ENCODE data around the gene TOB2. TPM values are rescaled to one million over a fixed set of nuclear protein-coding genes. Genes with fewer than 3 reads are reported as not detected.
A peak's percentile ranks its signal among the peaks of the same experiment; 100 is the strongest.

Gene TOB2
- total and polyA plus RNA-seq, 9 of the 15 experiments (the other 6 are each of a cell fraction or from before 2014, with no cell fraction given): 3.3 to 20.5 (median 7.3) TPM

DNA sequence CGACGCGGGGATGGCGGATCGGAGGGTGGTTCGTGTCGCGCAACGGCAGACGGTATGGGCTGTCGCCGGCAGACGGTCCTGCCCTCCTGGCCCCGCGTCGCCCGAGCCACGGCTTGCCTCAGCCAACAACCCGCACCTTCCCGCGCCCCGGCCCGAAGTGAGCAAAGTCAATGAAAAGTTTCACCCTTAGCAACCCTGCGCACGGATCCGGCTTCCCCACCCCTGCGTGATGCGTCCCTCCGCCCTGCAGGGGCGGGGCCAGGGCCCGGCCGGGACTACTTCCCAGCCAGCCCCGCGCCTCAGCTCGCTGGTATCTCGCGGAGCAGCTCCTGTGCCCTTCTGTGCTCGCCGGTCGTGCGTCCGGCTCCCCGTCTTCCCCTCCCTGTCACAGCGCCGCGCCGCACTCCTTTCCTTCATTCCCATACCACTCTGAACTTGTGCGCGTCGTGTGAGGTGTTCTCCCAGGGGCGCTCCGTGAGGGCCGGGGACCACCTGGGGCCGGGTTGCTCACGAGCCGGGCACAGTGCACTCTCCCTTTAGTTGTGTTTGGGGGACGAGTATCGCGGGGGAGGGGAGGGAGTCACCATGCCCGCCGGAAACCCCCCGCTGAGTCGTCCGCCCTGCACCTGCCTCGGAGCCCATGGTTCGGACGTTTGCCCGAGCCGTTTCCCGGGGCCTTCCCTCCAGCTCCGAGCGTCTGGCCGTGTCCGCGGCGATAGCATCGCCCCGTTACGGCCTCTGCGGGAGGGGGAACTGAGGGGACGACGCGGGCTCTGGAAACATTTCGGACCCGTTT is at the start of gene TOB2 (continued):
- TF ChIP-seq, protein P1, sequence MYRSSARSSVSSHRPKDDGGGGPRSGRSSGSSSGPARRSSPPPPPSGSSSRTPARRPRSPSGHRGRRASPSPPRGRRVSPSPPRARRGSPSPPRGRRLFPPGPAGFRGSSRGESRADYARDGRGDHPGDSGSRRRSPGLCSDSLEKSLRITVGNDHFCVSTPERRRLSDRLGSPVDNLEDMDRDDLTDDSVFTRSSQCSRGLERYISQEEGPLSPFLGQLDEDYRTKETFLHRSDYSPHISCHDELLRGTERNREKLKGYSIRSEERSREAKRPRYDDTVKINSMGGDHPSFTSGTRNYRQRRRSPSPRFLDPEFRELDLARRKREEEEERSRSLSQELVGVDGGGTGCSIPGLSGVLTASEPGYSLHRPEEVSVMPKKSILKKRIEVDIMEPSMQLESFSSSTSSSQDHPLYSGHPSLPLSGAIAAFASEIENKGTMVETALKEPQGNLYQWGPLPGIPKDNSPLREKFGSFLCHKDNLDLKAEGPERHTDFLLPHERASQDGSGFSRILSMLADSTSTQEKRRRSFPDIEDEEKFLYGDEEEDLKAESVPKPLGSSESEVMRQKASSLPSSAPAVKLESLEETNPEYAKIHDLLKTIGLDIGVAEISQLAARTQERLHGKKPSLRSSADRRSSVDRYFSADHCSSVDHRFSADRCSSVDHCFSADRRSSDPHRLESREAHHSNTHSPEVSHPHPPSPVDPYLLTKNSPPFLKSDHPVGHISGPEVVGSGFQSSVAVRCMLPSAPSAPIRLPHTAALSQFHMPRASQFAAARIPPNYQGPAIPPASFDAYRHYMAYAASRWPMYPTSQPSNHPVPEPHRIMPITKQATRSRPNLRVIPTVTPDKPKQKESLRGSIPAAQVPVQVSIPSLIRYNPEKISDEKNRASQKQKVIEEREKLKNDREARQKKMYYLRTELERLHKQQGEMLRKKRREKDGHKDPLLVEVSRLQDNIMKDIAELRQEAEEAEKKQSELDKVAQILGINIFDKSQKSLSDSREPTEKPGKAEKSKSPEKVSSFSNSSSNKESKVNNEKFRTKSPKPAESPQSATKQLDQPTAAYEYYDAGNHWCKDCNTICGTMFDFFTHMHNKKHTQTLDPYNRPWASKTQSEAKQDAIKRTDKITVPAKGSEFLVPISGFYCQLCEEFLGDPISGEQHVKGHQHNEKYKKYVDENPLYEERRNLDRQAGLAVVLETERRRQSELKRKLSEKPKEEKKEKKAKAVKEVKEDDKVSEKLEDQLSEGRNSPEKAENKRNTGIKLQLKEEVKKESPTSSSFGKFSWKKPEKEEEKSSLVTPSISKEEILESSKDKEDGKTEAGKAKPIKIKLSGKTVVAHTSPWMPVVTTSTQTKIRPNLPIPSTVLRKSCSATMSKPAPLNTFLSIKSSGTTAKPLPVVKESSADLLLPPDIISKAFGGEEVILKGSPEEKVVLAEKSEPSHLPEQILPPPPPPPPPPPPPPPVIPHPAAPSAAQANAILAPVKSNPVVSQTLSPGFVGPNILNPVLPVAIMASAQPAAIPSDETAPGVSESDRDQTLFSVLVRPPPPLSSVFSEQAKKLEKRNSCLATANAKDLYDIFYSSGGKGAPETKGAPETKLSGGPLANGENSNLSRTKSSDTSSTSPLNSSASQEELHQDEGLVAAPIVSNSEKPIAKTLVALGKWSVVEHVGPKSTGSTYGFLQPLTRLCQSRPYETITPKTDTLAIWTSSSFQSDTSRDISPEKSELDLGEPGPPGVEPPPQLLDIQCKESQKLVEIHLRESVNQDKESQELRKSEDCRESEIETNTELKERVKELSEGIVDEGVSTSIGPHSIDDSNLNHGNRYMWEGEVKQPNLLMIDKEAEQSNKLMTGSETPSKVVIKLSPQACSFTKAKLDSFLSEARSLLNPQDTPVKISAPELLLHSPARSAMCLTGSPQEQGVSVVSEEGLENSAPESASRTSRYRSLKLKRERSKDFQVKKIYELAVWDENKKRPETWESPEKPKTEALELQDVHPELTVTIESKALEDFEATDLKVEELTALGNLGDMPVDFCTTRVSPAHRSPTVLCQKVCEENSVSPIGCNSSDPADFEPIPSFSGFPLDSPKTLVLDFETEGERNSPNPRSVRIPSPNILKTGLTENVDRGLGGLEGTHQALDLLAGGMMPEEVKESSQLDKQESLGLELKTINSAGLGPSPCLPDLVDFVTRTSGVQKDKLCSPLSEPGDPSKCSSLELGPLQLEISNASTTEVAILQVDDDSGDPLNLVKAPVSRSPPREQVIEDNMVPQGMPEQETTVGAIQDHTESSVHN (IDR thresholded peaks at IDR 0.05; ENCODE audit: borderline replicate concordance in 1 of 2, low read depth in 1 of 2): no peak
- TF ChIP-seq ZNF316 (IDR thresholded peaks at IDR 0.05) (no peak), KLF16 (IDR thresholded peaks at IDR 0.05) (no peak), MEIS2 (IDR thresholded peaks at IDR 0.05; ENCODE audit: partially characterized antibody) (no peak), ZNF57 (CRISPR knock-in tag; IDR thresholded peaks at IDR 0.05) (no peak), ZNF354B (CRISPR knock-in tag; IDR thresholded peaks at IDR 0.05) (no peak), NR2F6 (CRISPR knock-in tag; IDR thresholded peaks at IDR 0.05) (no peak), IFI16 (CRISPR knock-in tag; IDR thresholded peaks at IDR 0.05) (no peak), CHCHD3 (CRISPR knock-in tag; IDR thresholded peaks at IDR 0.05) (peak; percentile 60; the same call in 1 of the 2 replicates), PCBP2 (IDR thresholded peaks at IDR 0.05; ENCODE audit: low read depth, low read length, poor library complexity, severe bottlenecking) (no peak)
- TF ChIP-seq, protein P2, sequence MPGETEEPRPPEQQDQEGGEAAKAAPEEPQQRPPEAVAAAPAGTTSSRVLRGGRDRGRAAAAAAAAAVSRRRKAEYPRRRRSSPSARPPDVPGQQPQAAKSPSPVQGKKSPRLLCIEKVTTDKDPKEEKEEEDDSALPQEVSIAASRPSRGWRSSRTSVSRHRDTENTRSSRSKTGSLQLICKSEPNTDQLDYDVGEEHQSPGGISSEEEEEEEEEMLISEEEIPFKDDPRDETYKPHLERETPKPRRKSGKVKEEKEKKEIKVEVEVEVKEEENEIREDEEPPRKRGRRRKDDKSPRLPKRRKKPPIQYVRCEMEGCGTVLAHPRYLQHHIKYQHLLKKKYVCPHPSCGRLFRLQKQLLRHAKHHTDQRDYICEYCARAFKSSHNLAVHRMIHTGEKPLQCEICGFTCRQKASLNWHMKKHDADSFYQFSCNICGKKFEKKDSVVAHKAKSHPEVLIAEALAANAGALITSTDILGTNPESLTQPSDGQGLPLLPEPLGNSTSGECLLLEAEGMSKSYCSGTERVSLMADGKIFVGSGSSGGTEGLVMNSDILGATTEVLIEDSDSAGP (CRISPR knock-in tag; IDR thresholded peaks at IDR 0.05): no peak
- TF ChIP-seq, protein P3, sequence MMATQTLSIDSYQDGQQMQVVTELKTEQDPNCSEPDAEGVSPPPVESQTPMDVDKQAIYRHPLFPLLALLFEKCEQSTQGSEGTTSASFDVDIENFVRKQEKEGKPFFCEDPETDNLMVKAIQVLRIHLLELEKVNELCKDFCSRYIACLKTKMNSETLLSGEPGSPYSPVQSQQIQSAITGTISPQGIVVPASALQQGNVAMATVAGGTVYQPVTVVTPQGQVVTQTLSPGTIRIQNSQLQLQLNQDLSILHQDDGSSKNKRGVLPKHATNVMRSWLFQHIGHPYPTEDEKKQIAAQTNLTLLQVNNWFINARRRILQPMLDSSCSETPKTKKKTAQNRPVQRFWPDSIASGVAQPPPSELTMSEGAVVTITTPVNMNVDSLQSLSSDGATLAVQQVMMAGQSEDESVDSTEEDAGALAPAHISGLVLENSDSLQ (IDR thresholded peaks at IDR 0.05): 0 out of 2 replicates have a peak, but pooled peaks have one; percentile 20
- TF ChIP-seq, protein P4, sequence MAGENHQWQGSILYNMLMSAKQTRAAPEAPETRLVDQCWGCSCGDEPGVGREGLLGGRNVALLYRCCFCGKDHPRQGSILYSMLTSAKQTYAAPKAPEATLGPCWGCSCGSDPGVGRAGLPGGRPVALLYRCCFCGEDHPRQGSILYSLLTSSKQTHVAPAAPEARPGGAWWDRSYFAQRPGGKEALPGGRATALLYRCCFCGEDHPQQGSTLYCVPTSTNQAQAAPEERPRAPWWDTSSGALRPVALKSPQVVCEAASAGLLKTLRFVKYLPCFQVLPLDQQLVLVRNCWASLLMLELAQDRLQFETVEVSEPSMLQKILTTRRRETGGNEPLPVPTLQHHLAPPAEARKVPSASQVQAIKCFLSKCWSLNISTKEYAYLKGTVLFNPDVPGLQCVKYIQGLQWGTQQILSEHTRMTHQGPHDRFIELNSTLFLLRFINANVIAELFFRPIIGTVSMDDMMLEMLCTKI (IDR thresholded peaks at IDR 0.05; ENCODE audit: partially characterized antibody): no peak
- TF ChIP-seq, protein P5, sequence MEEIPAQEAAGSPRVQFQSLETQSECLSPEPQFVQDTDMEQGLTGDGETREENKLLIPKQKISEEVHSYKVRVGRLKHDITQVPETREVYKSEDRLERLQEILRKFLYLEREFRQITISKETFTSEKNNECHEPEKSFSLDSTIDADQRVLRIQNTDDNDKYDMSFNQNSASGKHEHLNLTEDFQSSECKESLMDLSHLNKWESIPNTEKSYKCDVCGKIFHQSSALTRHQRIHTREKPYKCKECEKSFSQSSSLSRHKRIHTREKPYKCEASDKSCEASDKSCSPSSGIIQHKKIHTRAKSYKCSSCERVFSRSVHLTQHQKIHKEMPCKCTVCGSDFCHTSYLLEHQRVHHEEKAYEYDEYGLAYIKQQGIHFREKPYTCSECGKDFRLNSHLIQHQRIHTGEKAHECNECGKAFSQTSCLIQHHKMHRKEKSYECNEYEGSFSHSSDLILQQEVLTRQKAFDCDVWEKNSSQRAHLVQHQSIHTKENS (CRISPR knock-in tag; IDR thresholded peaks at IDR 0.05): no peak

Data from K562 (cell line).